GM12874 (cell line): Measurements from ENCODE around the gene CLCN3.

Experiments used
- CTCF ChIP-seq: IDR thresholded peaks from 2 replicates; pipeline ENCODE4 v1.5.1; 2011; ENCODE audit warnings: low read depth, mild to moderate bottlenecking, control low read depth, low read length, moderate library complexity; ENCODE audit not compliant: insufficient read depth

Gene CLCN3

DNA sequence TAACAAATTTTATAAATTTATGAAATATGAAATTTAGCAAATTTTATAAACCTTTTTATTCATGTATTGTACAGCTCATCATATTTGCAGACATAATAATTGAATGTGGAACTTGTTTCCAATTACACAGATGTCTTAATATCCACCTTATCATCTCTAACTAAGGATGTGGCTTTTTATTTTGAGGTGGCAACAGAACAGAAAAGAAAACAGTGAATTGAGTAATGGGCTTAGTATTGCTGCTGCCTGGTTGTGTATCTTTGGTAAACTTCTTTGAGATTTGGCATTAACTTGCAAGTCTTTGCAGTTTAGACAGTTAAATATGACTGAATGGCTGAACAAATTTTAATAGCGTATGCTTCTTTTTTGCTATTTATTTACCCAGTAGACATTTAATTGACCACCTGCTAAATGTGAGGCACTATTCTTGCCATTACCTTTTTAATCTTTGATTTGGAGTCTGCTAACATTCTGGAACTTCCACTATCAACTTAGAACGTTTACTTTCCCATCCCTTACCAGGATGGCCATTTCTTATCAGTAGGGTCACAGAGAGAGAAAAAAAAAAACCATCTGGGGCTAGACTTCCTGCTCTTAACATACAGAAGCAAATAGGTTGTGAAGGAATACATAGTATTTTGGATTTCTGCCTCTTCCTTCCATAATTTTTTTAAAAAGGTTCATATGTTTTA is 44.8 kb downstream of the CLCN3 start:
- no peak for TF ChIP-seq CTCF

DNA sequence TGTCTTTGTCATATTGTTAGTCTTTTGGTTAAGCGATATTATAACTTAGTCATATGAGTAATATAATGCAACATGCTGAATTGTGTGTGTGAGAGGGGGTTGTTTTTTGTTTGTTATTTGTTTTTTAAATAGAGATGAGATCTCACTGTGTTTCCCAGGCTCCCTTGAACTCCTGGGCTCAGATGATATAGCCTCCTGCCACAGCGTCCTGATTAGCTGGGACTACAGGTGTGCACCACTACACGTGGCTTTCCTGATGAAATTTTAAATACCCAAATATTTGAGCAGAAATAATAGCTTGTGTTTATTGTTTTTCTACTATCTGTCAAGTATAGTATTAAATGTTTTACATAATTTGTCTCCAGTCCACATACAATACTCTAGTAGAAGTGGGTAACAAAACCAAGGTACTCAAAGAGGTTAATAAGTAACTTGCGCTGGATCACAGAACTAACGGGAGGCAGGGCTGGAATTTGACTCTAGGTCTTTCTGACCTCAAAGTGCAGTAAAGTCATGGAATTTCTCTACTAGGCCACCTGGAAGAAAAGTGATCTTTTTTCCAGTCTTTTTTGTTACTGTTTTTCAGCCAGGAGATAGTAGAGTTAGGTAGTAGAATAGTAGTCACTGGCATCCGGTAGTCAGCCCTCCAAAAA is 47.8 kb downstream of the CLCN3 start:
- no peak for TF ChIP-seq CTCF

GRCh38 chr4:169675825-169676224 is 55.4 kb downstream of the CLCN3 start:
- TF ChIP-seq CTCF = no peak

- TF ChIP-seq CTCF = no peak
Observed at GRCh38 chr4:169677150-169677748, 56.9 kb downstream of the CLCN3 start.

DNA sequence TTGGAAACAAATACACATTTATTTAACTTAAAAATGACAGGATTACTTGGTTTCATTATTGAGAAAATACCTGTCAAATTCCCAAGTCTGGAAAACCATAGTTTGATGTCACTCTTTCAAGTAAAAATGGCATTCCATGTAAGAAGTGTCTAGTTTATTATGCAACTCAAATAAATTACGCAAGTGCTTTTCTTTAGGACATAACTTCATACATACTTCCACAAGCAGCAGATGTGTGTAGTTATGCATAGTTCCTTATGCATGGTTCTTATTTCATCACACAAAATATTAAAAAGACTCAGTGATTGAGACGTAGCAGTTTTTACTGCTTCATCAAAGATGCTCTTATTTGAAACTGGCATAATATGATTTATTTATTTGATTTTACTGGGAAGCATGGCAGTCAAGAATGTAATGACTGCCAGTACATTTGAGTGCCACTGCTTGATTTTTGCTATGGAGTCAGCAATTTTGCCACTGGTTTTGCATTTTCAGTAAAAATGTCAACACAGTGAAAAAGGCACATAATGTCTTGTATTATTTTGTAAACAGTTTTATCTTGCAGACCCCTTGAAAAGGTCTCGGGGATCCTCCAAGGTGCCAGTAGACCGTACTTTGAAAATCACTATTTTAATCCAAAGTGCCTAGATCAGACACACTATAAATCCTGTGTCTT is 62.1 kb downstream of the CLCN3 start:
- no peak for TF ChIP-seq CTCF

DNA sequence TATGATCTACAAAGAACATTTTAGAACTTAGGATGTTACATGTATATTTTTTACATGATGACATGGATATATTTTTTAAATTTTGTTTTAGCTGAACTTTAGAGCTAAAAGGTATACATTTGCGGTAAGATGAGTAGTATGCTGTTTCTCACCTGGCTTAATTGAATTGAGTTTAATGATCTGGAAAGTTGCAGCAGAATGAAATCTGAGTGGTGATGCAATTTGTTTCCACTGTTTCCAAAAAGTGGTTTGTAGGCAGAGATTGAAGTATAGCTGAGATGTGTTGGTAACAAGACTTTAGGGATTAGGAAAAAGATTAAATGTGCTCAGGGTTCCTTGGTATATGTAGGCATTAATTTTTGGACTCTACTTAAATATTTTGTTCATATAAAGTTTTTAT is 69.3 kb downstream of the CLCN3 start:
- TF ChIP-seq CTCF = no peak

DNA sequence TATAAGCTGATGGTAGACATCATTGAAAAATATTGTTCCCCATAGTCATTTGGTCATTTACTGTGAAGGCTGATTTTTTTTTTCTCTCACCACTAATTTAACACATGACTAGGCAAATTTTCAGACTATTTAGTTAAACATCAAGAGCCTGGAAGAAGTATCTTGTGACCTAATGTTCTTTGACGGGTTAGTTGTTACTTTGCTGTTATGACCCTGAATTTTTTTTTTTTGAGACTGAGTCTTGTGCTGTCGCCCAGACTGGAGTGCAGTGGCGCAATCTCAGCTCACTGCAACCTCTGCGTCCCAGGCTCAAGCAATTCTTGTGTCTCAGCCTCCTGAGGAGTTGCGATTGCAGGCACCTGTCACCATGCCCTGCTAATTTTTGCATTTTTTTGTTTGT is 70.4 kb downstream of the CLCN3 start:
- no peak for TF ChIP-seq CTCF
